IgD-negative memory B cell (primary cell): Measurements from ENCODE around the gene FADS1. TPM values are rescaled to one million over a fixed set of nuclear protein-coding genes. Genes with fewer than 3 reads are reported as not detected.

Experiments
- polyA plus RNA-seq: library from polyadenylated mRNA; unstranded; fragments of 300-500 nt; fragmentation: Illumina TruSeq; gene quantifications from one replicate; pipeline ENCODE4 v1.2.3, GENCODE V29; 2021

FADS1 gene
- polyA plus RNA-seq, 1 donor from 2014 or later, result 1.6 TPM

Other genes with a start within 250 kb of the FADS1 start
- not detected for gene SYT7, start 235.9 kb downstream of the FADS1 start, polyA plus RNA-seq
- not detected for gene DAGLA, start 136.6 kb downstream of the FADS1 start, polyA plus RNA-seq
- gene MYRF, start 64.4 kb downstream of the FADS1 start, polyA plus RNA-seq, result not detected
- gene TMEM258, start 24.4 kb downstream of the FADS1 start, polyA plus RNA-seq, result 210 TPM
- 12.6 TPM for gene FEN1, start 24.1 kb downstream of the FADS1 start, polyA plus RNA-seq
- 0.63 TPM for gene FADS2, start 11.3 kb upstream of the FADS1 start, polyA plus RNA-seq
- gene FADS3, start 74.5 kb upstream of the FADS1 start, polyA plus RNA-seq, result 21.8 TPM
- gene RAB3IL1, start 100.6 kb upstream of the FADS1 start, polyA plus RNA-seq, result not detected
- 1.2 TPM for gene BEST1, start 133.3 kb upstream of the FADS1 start, polyA plus RNA-seq
- gene FTH1, start 150.6 kb upstream of the FADS1 start, polyA plus RNA-seq, result 4,223 TPM